ENCODE measurements around the gene FRAS1.

- TF ChIP-seq CTCF (IDR thresholded peaks at IDR 0.05; ENCODE audit: borderline replicate concordance, extremely low read depth, low read length, poor library complexity, severe bottlenecking): no peak
- TF ChIP-seq EZH2 (IDR thresholded peaks at IDR 0.05; ENCODE audit: borderline replicate concordance, low read depth, low read length, severe bottlenecking): no peak
Measured at GRCh38 chr4:78136109-78137081, 79.3 kb downstream of the FRAS1 start.

All from DND-41 (cell line).